Measurements from ENCODE around the gene GPR179.

DNA sequence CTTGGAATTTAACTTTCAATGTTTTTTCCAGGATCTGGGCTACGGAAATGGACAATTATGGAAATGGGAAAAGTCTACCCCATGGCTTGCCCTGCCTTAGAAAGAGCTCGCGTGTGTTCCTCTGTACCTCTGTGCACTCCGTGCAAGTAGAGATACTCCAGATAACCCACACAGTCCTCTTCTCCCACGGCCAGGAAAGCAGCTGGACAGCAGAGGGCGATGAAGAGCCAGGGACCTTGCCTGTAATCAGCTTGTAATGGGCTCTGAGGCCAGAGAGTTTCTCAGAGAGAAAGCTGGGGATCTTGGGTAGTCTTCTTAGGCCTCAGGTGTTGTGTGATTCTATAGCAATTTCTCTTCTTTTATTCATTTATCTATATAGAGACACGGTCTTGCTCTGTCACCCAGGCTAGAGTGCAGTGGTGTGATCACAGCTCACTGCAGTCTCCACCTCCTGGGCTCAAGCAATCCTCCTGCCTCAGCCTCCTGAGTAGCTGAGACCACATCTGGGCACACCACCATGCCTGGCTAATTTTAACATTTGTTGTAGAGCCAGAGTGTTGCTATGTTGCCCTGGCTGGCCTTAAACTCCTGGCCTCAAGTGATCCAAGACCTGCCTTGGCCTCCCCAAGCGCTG is 5.5 kb upstream of the GPR179 start:
- TF ChIP-seq KDM1A (IDR thresholded peaks at IDR 0.05; ENCODE audit: low read depth) (no peak), RCOR1 (IDR thresholded peaks at IDR 0.05; ENCODE audit: low read depth, low read length) (no peak), EP300 (IDR thresholded peaks at IDR 0.05) (no peak), POLR2A (IDR thresholded peaks at IDR 0.05; ENCODE audit: low read length) (no peak), NPAS2 (CRISPR knock-in tag; IDR thresholded peaks at IDR 0.05; ENCODE audit: borderline replicate concordance) (no peak), RAD21 (conservative IDR thresholded peaks at IDR 0.05 in 1 of 2, IDR thresholded peaks at IDR 0.05 in 1 of 2) (peak; percentile 87 to 92), JUN (IDR thresholded peaks at IDR 0.05) (no peak), CHD2 (IDR thresholded peaks at IDR 0.05; ENCODE audit: low read length, partially characterized antibody) (no peak), ZFP36 (IDR thresholded peaks at IDR 0.05; ENCODE audit: borderline replicate concordance, partially characterized antibody) (no peak)
- TF ChIP-seq, protein P1, sequence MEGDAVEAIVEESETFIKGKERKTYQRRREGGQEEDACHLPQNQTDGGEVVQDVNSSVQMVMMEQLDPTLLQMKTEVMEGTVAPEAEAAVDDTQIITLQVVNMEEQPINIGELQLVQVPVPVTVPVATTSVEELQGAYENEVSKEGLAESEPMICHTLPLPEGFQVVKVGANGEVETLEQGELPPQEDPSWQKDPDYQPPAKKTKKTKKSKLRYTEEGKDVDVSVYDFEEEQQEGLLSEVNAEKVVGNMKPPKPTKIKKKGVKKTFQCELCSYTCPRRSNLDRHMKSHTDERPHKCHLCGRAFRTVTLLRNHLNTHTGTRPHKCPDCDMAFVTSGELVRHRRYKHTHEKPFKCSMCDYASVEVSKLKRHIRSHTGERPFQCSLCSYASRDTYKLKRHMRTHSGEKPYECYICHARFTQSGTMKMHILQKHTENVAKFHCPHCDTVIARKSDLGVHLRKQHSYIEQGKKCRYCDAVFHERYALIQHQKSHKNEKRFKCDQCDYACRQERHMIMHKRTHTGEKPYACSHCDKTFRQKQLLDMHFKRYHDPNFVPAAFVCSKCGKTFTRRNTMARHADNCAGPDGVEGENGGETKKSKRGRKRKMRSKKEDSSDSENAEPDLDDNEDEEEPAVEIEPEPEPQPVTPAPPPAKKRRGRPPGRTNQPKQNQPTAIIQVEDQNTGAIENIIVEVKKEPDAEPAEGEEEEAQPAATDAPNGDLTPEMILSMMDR (IDR thresholded peaks at IDR 0.05): peak; percentile 97
- TF ChIP-seq, protein P2, sequence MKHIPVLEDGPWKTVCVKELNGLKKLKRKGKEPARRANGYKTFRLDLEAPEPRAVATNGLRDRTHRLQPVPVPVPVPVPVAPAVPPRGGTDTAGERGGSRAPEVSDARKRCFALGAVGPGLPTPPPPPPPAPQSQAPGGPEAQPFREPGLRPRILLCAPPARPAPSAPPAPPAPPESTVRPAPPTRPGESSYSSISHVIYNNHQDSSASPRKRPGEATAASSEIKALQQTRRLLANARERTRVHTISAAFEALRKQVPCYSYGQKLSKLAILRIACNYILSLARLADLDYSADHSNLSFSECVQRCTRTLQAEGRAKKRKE (CRISPR knock-in tag; IDR thresholded peaks at IDR 0.05; ENCODE audit: low read depth): no peak
- TF ChIP-seq, protein P3, sequence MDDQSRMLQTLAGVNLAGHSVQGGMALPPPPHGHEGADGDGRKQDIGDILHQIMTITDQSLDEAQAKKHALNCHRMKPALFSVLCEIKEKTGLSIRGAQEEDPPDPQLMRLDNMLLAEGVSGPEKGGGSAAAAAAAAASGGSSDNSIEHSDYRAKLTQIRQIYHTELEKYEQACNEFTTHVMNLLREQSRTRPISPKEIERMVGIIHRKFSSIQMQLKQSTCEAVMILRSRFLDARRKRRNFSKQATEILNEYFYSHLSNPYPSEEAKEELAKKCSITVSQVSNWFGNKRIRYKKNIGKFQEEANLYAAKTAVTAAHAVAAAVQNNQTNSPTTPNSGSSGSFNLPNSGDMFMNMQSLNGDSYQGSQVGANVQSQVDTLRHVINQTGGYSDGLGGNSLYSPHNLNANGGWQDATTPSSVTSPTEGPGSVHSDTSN (IDR thresholded peaks at IDR 0.05): no peak
